Measurements from ENCODE around the gene SEMA4G.

DNA sequence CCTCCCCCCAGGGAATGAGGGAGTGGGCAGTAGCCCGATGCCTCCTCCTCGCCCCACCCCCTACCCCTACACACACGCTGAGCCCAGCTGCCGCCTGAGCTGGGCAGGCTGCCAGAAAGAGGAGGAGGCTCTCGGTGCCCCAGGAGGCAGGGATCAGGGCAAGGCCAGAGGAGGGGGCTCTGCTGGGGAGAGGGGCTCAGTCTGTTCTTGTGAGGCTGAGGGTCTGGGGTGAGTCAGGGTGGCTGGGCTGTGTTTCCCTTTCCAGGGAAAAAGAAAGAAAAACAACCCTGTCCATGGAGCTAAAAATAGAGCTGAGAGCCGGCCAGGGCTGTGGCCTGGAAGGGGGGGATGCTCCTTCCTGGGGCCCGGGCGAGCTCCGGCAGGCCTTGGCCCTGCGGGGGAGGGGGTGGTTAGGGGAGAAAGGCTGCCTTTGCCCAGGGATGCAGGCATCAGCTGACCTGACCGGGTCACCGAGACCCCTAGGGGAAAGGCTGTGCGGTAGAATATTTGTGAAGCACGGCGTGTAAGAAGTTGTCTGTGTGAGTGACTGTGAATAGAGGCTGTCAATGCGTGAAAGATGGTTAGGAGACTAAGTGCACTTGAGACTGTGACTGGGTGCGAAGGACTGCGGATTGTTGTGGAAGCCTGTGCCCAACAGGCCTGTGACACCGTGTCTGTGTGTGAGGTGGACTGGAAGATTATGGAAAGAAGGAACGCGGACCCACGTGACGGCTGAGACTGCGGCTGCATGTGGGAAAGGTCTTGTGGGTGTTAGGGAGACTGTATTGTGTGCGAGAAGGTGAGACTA lies 29.1 kb downstream of the SEMA4G start:
- TF ChIP-seq, protein P1, sequence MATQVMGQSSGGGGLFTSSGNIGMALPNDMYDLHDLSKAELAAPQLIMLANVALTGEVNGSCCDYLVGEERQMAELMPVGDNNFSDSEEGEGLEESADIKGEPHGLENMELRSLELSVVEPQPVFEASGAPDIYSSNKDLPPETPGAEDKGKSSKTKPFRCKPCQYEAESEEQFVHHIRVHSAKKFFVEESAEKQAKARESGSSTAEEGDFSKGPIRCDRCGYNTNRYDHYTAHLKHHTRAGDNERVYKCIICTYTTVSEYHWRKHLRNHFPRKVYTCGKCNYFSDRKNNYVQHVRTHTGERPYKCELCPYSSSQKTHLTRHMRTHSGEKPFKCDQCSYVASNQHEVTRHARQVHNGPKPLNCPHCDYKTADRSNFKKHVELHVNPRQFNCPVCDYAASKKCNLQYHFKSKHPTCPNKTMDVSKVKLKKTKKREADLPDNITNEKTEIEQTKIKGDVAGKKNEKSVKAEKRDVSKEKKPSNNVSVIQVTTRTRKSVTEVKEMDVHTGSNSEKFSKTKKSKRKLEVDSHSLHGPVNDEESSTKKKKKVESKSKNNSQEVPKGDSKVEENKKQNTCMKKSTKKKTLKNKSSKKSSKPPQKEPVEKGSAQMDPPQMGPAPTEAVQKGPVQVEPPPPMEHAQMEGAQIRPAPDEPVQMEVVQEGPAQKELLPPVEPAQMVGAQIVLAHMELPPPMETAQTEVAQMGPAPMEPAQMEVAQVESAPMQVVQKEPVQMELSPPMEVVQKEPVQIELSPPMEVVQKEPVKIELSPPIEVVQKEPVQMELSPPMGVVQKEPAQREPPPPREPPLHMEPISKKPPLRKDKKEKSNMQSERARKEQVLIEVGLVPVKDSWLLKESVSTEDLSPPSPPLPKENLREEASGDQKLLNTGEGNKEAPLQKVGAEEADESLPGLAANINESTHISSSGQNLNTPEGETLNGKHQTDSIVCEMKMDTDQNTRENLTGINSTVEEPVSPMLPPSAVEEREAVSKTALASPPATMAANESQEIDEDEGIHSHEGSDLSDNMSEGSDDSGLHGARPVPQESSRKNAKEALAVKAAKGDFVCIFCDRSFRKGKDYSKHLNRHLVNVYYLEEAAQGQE (IDR thresholded peaks at IDR 0.05; ENCODE audit: unreplicated experiment), result no peak
- TF ChIP-seq POLR2AphosphoS5 (IDR thresholded peaks at IDR 0.05; ENCODE audit: low read depth), result 0 out of 2 replicates have a peak, but pooled peaks have one; percentile 51
- TF ChIP-seq, protein P2, sequence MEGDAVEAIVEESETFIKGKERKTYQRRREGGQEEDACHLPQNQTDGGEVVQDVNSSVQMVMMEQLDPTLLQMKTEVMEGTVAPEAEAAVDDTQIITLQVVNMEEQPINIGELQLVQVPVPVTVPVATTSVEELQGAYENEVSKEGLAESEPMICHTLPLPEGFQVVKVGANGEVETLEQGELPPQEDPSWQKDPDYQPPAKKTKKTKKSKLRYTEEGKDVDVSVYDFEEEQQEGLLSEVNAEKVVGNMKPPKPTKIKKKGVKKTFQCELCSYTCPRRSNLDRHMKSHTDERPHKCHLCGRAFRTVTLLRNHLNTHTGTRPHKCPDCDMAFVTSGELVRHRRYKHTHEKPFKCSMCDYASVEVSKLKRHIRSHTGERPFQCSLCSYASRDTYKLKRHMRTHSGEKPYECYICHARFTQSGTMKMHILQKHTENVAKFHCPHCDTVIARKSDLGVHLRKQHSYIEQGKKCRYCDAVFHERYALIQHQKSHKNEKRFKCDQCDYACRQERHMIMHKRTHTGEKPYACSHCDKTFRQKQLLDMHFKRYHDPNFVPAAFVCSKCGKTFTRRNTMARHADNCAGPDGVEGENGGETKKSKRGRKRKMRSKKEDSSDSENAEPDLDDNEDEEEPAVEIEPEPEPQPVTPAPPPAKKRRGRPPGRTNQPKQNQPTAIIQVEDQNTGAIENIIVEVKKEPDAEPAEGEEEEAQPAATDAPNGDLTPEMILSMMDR (conservative IDR thresholded peaks at IDR 0.05; ENCODE audit: low read depth in 2 of 2), result no peak
